Neural cell (in vitro differentiated cells): ENCODE measurements around the gene MYOM1. TPM values are rescaled to one million over a fixed set of nuclear protein-coding genes. Genes with fewer than 3 reads are reported as not detected.

ENCODE experiments used
- H2AFZ ChIP-seq: fragments of 200-600, 300-800 bp; sonication (generic), shearing (Covaris generic); 2 replicates; pipeline ENCODE4 v1.6.0; 2014; ENCODE audit warnings: low read depth, mild to moderate bottlenecking, antibody characterized with exemption, low read length, moderate library complexity
- H3F3A ChIP-seq: fragments of 200-600 bp; shearing (Covaris generic); 2 replicates; pipeline ENCODE4 v1.6.1; 2016; ENCODE audit warnings: mild to moderate bottlenecking, moderate library complexity, mixed read lengths, antibody characterized with exemption, low read length; ENCODE audit not compliant: insufficient read depth, poor library complexity, severe bottlenecking
- H3K27ac ChIP-seq: fragments of 200-600, 300-800 bp; sonication (generic), shearing (Covaris generic); 2 replicates; pipeline ENCODE4 v1.5.1; 2014; ENCODE audit warnings: mild to moderate bottlenecking, low read length, moderate library complexity
- H3K27me3 ChIP-seq: fragments of 300-800, 200-600 bp; sonication (generic), shearing (Covaris generic); 2 replicates; pipeline ENCODE4 v1.6.0; 2014; ENCODE audit warnings: mild to moderate bottlenecking, low read depth, low read length, moderate library complexity; ENCODE audit not compliant: insufficient read depth
- H3K36me3 ChIP-seq: fragments of 300-800, 200-600 bp; sonication (generic), shearing (Covaris generic); 2 replicates; pipeline ENCODE4 v1.5.1; 2014; ENCODE audit warnings: mild to moderate bottlenecking, antibody characterized with exemption, low read length, moderate library complexity; ENCODE audit not compliant: insufficient read depth
- H3K4me2 ChIP-seq: fragments of 300-800, 200-600 bp; sonication (generic), shearing (Covaris generic); 2 replicates; pipeline ENCODE4 v1.6.0; 2014; ENCODE audit warnings: mild to moderate bottlenecking, low read length
- H3K4me3 ChIP-seq: fragments of 300-800, 200-600 bp; sonication (generic), shearing (Covaris generic); 2 replicates; pipeline ENCODE4 v1.5.1; 2014; ENCODE audit warnings: mild to moderate bottlenecking, low read length, moderate library complexity
- H3K79me2 ChIP-seq: fragments of 200-600 bp; shearing (Covaris generic); replicated peaks from 2 replicates; pipeline ENCODE4 v1.6.0; 2014; ENCODE audit warnings: mild to moderate bottlenecking, low read length, moderate library complexity; ENCODE audit not compliant: insufficient read depth
- H3K9ac ChIP-seq: fragments of 300-800, 200-600 bp; sonication (generic), shearing (Covaris generic); 2 replicates; pipeline ENCODE4 v1.6.1; 2016; ENCODE audit warnings: mild to moderate bottlenecking, low read length, mixed read lengths
- H3K9me2 ChIP-seq: fragments of 200-600 bp; shearing (Covaris generic); 2 replicates; pipeline ENCODE4 v1.6.1; 2016; ENCODE audit warnings: mild to moderate bottlenecking, low read length, mixed read lengths; ENCODE audit not compliant: insufficient read depth
- H3K9me3 ChIP-seq: fragments of 200-600, 300-800 bp; sonication (generic), shearing (Covaris generic); 2 replicates; pipeline ENCODE4 v1.6.1; 2016; ENCODE audit warnings: mild to moderate bottlenecking, mixed run types, low read length, moderate library complexity, mixed read lengths
- H4K20me1 ChIP-seq: fragments of 200-600 bp; shearing (Covaris generic); 2 replicates; pipeline ENCODE4 v1.6.1; 2016; ENCODE audit warnings: mild to moderate bottlenecking, mixed run types; ENCODE audit not compliant: insufficient read depth
- CTCF ChIP-seq: fragments of 450-650 bp; IDR thresholded peaks from 2 replicates; pipeline ENCODE4 v1.5.1; 2014; ENCODE audit warnings: antibody characterized with exemption, mild to moderate bottlenecking, moderate library complexity; ENCODE audit not compliant: poor library complexity, severe bottlenecking
- EP300 ChIP-seq: fragments of 450-650 bp; conservative IDR thresholded peaks from 2 replicates; pipeline ENCODE4 v1.6.1; 2014; ENCODE audit warnings: antibody characterized with exemption, mild to moderate bottlenecking, moderate library complexity; ENCODE audit not compliant: poor library complexity, severe bottlenecking
- EZH2 ChIP-seq: fragments of 200-600, 300-800 bp; shearing (Covaris generic), sonication (generic); IDR thresholded peaks from 2 replicates; pipeline ENCODE4 v1.6.1; 2014; ENCODE audit warnings: antibody characterized with exemption, low read length, borderline replicate concordance, mild to moderate bottlenecking; ENCODE audit not compliant: insufficient read depth, poor library complexity, severe bottlenecking
- MXI1 ChIP-seq: fragments of 450-650 bp; conservative IDR thresholded peaks from 2 replicates; pipeline ENCODE4 v1.6.1; 2014; ENCODE audit warnings: antibody characterized with exemption, mild to moderate bottlenecking; ENCODE audit not compliant: poor library complexity, severe bottlenecking
- POLR2AphosphoS5 ChIP-seq: IDR thresholded peaks from 2 replicates; pipeline ENCODE4 v1.6.1; 2012
- RAD21 ChIP-seq: fragments of 450-650 bp; conservative IDR thresholded peaks from 2 replicates; pipeline ENCODE4 v1.6.1; 2014; ENCODE audit warnings: antibody characterized with exemption, mild to moderate bottlenecking, moderate library complexity
- REST ChIP-seq: IDR thresholded peaks from 2 replicates; pipeline ENCODE4 v1.6.1; 2012; ENCODE audit warnings: borderline replicate concordance
- SMC3 ChIP-seq: fragments of 450-650 bp; conservative IDR thresholded peaks from 2 replicates; pipeline ENCODE4 v1.6.1; 2014; ENCODE audit warnings: antibody characterized with exemption, mild to moderate bottlenecking, moderate library complexity; ENCODE audit not compliant: poor library complexity
- TAF1 ChIP-seq: IDR thresholded peaks from 2 replicates; pipeline ENCODE4 v1.6.1; 2012; ENCODE audit warnings: low read depth
- polyA plus RNA-seq: library from polyadenylated mRNA; depleted of rRNA; stranded (reverse); fragments of >200 nt; gene quantifications from 2 replicates; pipeline ENCODE4 v1.2.3, GENCODE V29; 2014

Gene MYOM1
- polyA plus RNA-seq, 1 donor from 2014 or later = 1.7 TPM

GRCh38 chr18:3233433-3234168 is 13.8 kb upstream of the MYOM1 start:
- no peaks in the 10 kb centered on the region for H3K79me2 ChIP-seq
- H4K20me1 ChIP-seq = no peaks in the 10 kb centered on the region
- no peaks in the 10 kb centered on the region for H3K27me3 ChIP-seq
- no peaks in the 10 kb centered on the region for H3K9me2 ChIP-seq
- H3F3A ChIP-seq = no peaks in the 10 kb centered on the region
- no peak overlapping the region for H3K9ac ChIP-seq
- H3K4me2 ChIP-seq = no peak overlapping the region
- no peak overlapping the region for H3K4me3 ChIP-seq
- H3K36me3 ChIP-seq = no peaks in the 10 kb centered on the region
- H3K9me3 ChIP-seq = no peaks in the 10 kb centered on the region
- H2AFZ ChIP-seq = no peak overlapping the region
- H3K27ac ChIP-seq = no peak overlapping the region
- no peak for TF ChIP-seq MXI1

- H3K36me3 ChIP-seq = no peaks in the 10 kb centered on the region
- H3K9ac ChIP-seq = no peak overlapping the region
- no peaks in the 10 kb centered on the region for H3K9me2 ChIP-seq
- no peak overlapping the region for H2AFZ ChIP-seq
- no peaks in the 10 kb centered on the region for H3K79me2 ChIP-seq
- H4K20me1 ChIP-seq = no peaks in the 10 kb centered on the region
- TF ChIP-seq POLR2AphosphoS5 (no peak), SMC3 (no peak)
- H3K4me3 ChIP-seq = no peak overlapping the region
- no peaks in the 10 kb centered on the region for H3F3A ChIP-seq
- H3K27ac ChIP-seq = no peak overlapping the region
- H3K4me2 ChIP-seq = no peak overlapping the region
- H3K27me3 ChIP-seq = no peaks in the 10 kb centered on the region
- no peaks in the 10 kb centered on the region for H3K9me3 ChIP-seq
Observed at GRCh38 chr18:3233004-3233403, 13.2 kb upstream of the MYOM1 start.

- Histone ChIP-seq H3K79me2 (no peaks in the 10 kb centered on the region), H3K36me3 (no peaks in the 10 kb centered on the region), H4K20me1 (no peaks in the 10 kb centered on the region), H3K9me2 (no peaks in the 10 kb centered on the region), H3K4me3 (no peak overlapping the region), H3K9ac (no peak overlapping the region), H2AFZ (no peak overlapping the region), H3K9me3 (no peaks in the 10 kb centered on the region), H3K27ac (no peak overlapping the region), H3F3A (no peaks in the 10 kb centered on the region), H3K27me3 (no peaks in the 10 kb centered on the region), H3K4me2 (no peak overlapping the region)
- TF ChIP-seq MXI1 = no peak
- TF ChIP-seq REST = no peak
- no peak for TF ChIP-seq RAD21
- no peak for TF ChIP-seq SMC3
- TF ChIP-seq EZH2 = no peak
- no peak for TF ChIP-seq EP300
- TF ChIP-seq TAF1 = no peak
- TF ChIP-seq POLR2AphosphoS5 = no peak
- TF ChIP-seq CTCF = no peak
Observed at GRCh38 chr18:3230401-3231334, 10.9 kb upstream of the MYOM1 start.
